Placental epithelial cell (primary cell): ENCODE measurements around the gene CDK5RAP3. TPM values are rescaled to one million over a fixed set of nuclear protein-coding genes. Genes with fewer than 3 reads are reported as not detected.

ENCODE experiments used
- total RNA-seq: library from RNA; depleted of rRNA; stranded (reverse); fragments of >200 nt; gene quantifications from 2 replicates; pipeline ENCODE4 v1.2.3, GENCODE V29; 2012

Gene CDK5RAP3
- total RNA-seq: 60.7 and 82.1 TPM in 2 replicates

GRCh38 chr17:47970725-47971499 is at the start of gene CDK5RAP3:
TSS of gene CDK5RAP3 (plus strand) at chr17:47971113. CDS start at chr17:47971147, 34 bp downstream.

GRCh38 chr17:47941246-47942095 is 29.4 kb upstream of the CDK5RAP3 start, which contains the start of gene PNPO:
TSS of gene PNPO (plus strand) at chr17:47941571. CDS start at chr17:47941676, 105 bp downstream.

GRCh38 chr17:47957591-47958490 is 13.1 kb upstream of the CDK5RAP3 start, which contains the start of gene PRR15L:
TSS of gene PRR15L (minus strand) at chr17:47957883. CDS start at chr17:47953234, 4,649 bp downstream.

Other genes with a start within 250 kb of the CDK5RAP3 start
- not detected in 2 replicates for gene TBX21, start 237.9 kb upstream of the CDK5RAP3 start, total RNA-seq
- 20.4 and 31.0 TPM in 2 replicates for gene OSBPL7, start 149.3 kb upstream of the CDK5RAP3 start, total RNA-seq
- 42.5 and 56.5 TPM in 2 replicates for gene MRPL10, start 139.6 kb upstream of the CDK5RAP3 start, total RNA-seq
- not detected in 2 replicates for gene LRRC46, start 139.4 kb upstream of the CDK5RAP3 start, total RNA-seq
- 42.1 and 51.8 TPM in 2 replicates for gene SCRN2, start 129.8 kb upstream of the CDK5RAP3 start, total RNA-seq
- 1.8 and 2.7 TPM in 2 replicates for gene SP6, start 120.0 kb upstream of the CDK5RAP3 start, total RNA-seq
- 2.4 and 3.1 TPM in 2 replicates for gene SP2, start 74.9 kb upstream of the CDK5RAP3 start, total RNA-seq
- gene PNPO, start 29.5 kb upstream of the CDK5RAP3 start, total RNA-seq: 14.1 and 36.0 TPM in 2 replicates
- 0.39 TPM in 1 of 2 replicates, not detected in the other for gene PRR15L, start 13.2 kb upstream of the CDK5RAP3 start, total RNA-seq
- gene COPZ2, start 66.7 kb downstream of the CDK5RAP3 start, total RNA-seq: 26.8 and 108 TPM in 2 replicates
- 90.1 and 110 TPM in 2 replicates for gene NFE2L1, start 77.2 kb downstream of the CDK5RAP3 start, total RNA-seq
- 37.7 and 50.0 TPM in 2 replicates for gene CBX1, start 130.4 kb downstream of the CDK5RAP3 start, total RNA-seq
- gene SNX11, start 136.7 kb downstream of the CDK5RAP3 start, total RNA-seq: 5.5 and 10.8 TPM in 2 replicates